ENCODE data around the gene WIF1. TPM values are rescaled to one million over a fixed set of nuclear protein-coding genes. Genes with fewer than 3 reads are reported as not detected.
A peak's percentile ranks its signal among the peaks of the same experiment; 100 is the strongest.

The WIF1 gene
- total RNA-seq, 1 experiment from 2014 or later, result not detected

- BruUV-seq (replicated peaks), result no TSS peak
- intact Hi-C loops (cut with micrococcal nuclease), result no loop called here
- POLR2A ChIA-PET (ENCODE audit: unreplicated experiment), result no interaction called here
- no peak for TF ChIP-seq EZH2 (IDR thresholded peaks at IDR 0.05; ENCODE audit: low read length, unreplicated experiment)
- no peak for TF ChIP-seq CTCF (conservative IDR thresholded peaks at IDR 0.05; ENCODE audit: low read depth, low read length)
- TF ChIP-seq EZH2phosphoT487 (IDR thresholded peaks at IDR 0.05; ENCODE audit: borderline replicate concordance, low read length), result no peak
- Histone ChIP-seq H3K27ac (ENCODE audit: low read length) (no peak overlapping the region), H3K4me2 (ENCODE audit: low read length) (no peak overlapping the region), H2AFZ (ENCODE audit: low read length) (no peak overlapping the region), H3K36me3 (ENCODE audit: low read depth, low read length) (no peaks in the 10 kb centered on the region), H3K9ac (ENCODE audit: low read length) (no peak overlapping the region), H3K4me3 (ENCODE audit: low read length) (no peak overlapping the region), H3K9me2 (replicated peaks; ENCODE audit: low read length) (no peaks in the 10 kb centered on the region), H3F3A (ENCODE audit: low read length, unreplicated experiment) (no peaks in the 10 kb centered on the region), H3K27me3 (ENCODE audit: low read length) (peaks cover 31% of the 10 kb centered on the region), H4K20me1 (ENCODE audit: low read length) (no peaks in the 10 kb centered on the region), H3K9me3 (ENCODE audit: low read length) (no peaks in the 10 kb centered on the region), H3K4me1 (ENCODE audit: insufficient read depth, low read length) (peaks cover 7% of the 10 kb centered on the region), H3K79me2 (ENCODE audit: low read length) (no peaks in the 10 kb centered on the region)
- CTCF ChIA-PET, result no interaction called here
- DNase-seq, result no peak
- no peak for ATAC-seq
Measured at GRCh38 chr12:65119063-65119462, 2.0 kb downstream of the WIF1 start.

- Histone ChIP-seq H3K4me1 (ENCODE audit: insufficient read depth, low read length) (no peaks in the 10 kb centered on the region), H3K79me2 (ENCODE audit: low read length) (no peaks in the 10 kb centered on the region), H3K4me3 (ENCODE audit: low read length) (no peak overlapping the region), H3F3A (ENCODE audit: low read length, unreplicated experiment) (no peaks in the 10 kb centered on the region), H3K4me2 (ENCODE audit: low read length) (no peak overlapping the region), H2AFZ (ENCODE audit: low read length) (no peak overlapping the region), H3K36me3 (ENCODE audit: low read depth, low read length) (no peaks in the 10 kb centered on the region), H3K27me3 (ENCODE audit: low read length) (peaks cover 3% of the 10 kb centered on the region; the same call in 1 of the 2 replicates), H3K9ac (ENCODE audit: low read length) (no peak overlapping the region), H3K9me3 (ENCODE audit: low read length) (no peaks in the 10 kb centered on the region), H4K20me1 (ENCODE audit: low read length) (no peaks in the 10 kb centered on the region), H3K27ac (ENCODE audit: low read length) (no peak overlapping the region), H3K9me2 (replicated peaks; ENCODE audit: low read length) (no peaks in the 10 kb centered on the region)
- TF ChIP-seq EZH2 (IDR thresholded peaks at IDR 0.05; ENCODE audit: low read length, unreplicated experiment), result no peak
- TF ChIP-seq CTCF (conservative IDR thresholded peaks at IDR 0.05; ENCODE audit: low read depth, low read length), result no peak
- TF ChIP-seq EZH2phosphoT487 (IDR thresholded peaks at IDR 0.05; ENCODE audit: borderline replicate concordance, low read length), result no peak
- BruUV-seq (replicated peaks), result no TSS peak
- DNase-seq (no peak), ATAC-seq (no peak)
- ChIA-PET POLR2A (ENCODE audit: unreplicated experiment) (no interaction called here), CTCF (no interaction called here)
- intact Hi-C loops (cut with micrococcal nuclease), result no loop called here
Measured at GRCh38 chr12:65113621-65114035, 7.5 kb downstream of the WIF1 start.

- Histone ChIP-seq H3K9ac (ENCODE audit: low read length) (no peak overlapping the region), H3F3A (ENCODE audit: low read length, unreplicated experiment) (no peaks in the 10 kb centered on the region), H3K4me2 (ENCODE audit: low read length) (no peak overlapping the region), H2AFZ (ENCODE audit: low read length) (no peak overlapping the region), H4K20me1 (ENCODE audit: low read length) (no peaks in the 10 kb centered on the region), H3K4me3 (ENCODE audit: low read length) (no peak overlapping the region), H3K27ac (ENCODE audit: low read length) (no peak overlapping the region), H3K4me1 (ENCODE audit: insufficient read depth, low read length) (no peaks in the 10 kb centered on the region), H3K9me2 (replicated peaks; ENCODE audit: low read length) (no peaks in the 10 kb centered on the region), H3K36me3 (ENCODE audit: low read depth, low read length) (no peaks in the 10 kb centered on the region), H3K9me3 (ENCODE audit: low read length) (no peaks in the 10 kb centered on the region), H3K27me3 (ENCODE audit: low read length) (no peaks in the 10 kb centered on the region), H3K79me2 (ENCODE audit: low read length) (no peaks in the 10 kb centered on the region)
- ATAC-seq (peak; percentile 18; the same call in 1 of the 2 replicates), DNase-seq (peak; percentile 56)
- BruUV-seq (replicated peaks), result no TSS peak
- CTCF ChIA-PET, result interaction anchor here (0.6 to 1.3 kb wide), 8 partner anchors 70 to 779 kb away, joined by 3 to 13 read pairs (median 5); no protein-coding TSS in a partner anchor
- intact Hi-C loops (cut with micrococcal nuclease), result loop anchor here (1.0 to 2.0 kb wide), 2 partner anchors 216 to 310 kb away; no protein-coding TSS in a partner anchor
- POLR2A ChIA-PET (ENCODE audit: unreplicated experiment), result interaction anchor here (0.7 kb wide), 1 partner anchor 11 kb away, joined by 3 read pairs; no protein-coding TSS in a partner anchor
- peak; percentile 72 for TF ChIP-seq CTCF (conservative IDR thresholded peaks at IDR 0.05; ENCODE audit: low read depth, low read length)
- no peak for TF ChIP-seq EZH2 (IDR thresholded peaks at IDR 0.05; ENCODE audit: low read length, unreplicated experiment)
- no peak for TF ChIP-seq EZH2phosphoT487 (IDR thresholded peaks at IDR 0.05; ENCODE audit: borderline replicate concordance, low read length)
Measured at GRCh38 chr12:65106948-65107347, 14.2 kb downstream of the WIF1 start.
